HT-29 (cell line): ENCODE results near the gene SH3RF3. TPM values are rescaled to one million over a fixed set of nuclear protein-coding genes. Genes with fewer than 3 reads are reported as not detected.

Experiments
- DNase-seq: peaks from one replicate; pipeline ENCODE4 v3.0.0-alpha.2; 2015; ENCODE audit warnings: low spot score
- total RNA-seq: library from RNA; depleted of rRNA; stranded (reverse); fragments of >200 nt; shearing (Covaris generic); gene quantifications from 2 replicates; pipeline ENCODE4 v1.2.3, GENCODE V29; 2014

SH3RF3 gene
- total RNA-seq, 1 experiment from 2014 or later = 0.05 TPM

DNA sequence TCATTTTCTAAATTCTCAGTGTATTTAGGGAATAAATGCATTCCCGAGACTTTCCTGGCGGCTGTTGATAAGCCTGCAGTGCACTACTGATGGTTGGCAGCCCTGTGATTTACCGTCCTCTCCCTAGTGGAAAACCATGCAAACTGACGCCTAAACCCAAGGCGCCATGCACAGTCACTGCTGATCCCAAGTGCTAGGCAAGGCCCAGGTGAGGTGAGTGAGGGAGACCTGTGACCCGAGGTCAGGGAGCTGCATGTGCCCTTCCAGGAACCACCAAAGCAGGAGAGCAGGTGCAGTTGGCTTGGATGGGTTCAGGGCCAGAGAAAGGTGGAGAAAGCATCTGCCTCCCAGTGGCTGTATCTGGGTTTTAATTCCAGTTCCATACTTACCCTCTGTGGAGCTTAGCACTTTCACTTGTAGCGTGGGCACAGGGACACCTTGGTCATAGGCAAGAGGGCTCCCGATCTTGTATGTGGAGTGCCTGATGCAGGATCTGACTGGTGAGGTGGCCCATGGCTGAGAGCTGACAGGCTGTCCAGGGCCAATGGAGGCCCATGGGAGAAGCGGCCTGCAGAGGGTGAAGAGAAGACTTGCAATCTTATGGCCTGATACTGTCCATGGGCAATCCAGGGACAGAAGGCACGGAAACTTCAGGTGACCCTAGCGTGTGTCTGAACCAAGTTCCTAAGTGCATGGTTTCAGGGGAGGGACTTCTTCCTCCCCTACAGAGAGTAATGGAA is 131.3 kb downstream of the SH3RF3 start:
- no peak for DNase-seq

DNA sequence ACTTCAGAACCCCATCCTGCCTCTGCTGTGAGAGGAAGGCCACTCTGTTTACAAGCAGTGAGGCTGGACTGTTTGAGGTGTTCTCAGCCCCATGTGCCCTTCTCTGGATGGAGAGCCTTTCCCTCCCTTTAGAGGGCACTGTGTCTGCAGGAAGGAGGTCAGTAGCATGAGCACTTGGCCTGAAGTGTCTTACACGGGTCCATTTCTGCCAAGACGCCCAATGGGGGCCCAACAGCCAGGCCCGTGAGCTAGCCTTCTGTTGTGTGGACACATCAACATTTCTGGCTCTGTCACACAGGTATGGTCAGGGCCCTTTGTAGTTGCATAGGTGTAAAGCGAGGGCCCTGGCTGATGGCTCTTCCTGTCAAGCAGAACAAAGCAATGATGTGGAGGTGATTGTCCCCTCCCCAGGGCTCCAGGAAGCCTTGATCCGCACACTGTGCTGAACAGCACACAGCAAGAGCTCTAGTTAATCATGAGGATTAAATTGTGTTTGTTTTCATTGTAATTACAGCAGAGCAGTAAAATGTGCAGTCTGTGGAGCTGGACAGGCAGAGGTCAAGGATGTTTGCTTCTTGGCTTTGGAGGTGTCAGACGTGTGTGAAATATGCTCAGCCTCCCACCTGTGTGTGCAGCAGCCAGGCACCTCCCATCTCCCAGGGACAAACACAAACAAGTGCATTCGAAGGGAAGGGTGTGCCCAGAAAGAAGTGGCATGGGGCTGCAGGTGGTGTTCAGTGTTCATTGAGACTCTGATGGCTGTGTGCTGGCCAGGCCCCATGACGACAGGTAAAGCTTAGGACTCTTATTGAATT is 132.1 kb downstream of the SH3RF3 start:
- peak; percentile 4 for DNase-seq

DNA sequence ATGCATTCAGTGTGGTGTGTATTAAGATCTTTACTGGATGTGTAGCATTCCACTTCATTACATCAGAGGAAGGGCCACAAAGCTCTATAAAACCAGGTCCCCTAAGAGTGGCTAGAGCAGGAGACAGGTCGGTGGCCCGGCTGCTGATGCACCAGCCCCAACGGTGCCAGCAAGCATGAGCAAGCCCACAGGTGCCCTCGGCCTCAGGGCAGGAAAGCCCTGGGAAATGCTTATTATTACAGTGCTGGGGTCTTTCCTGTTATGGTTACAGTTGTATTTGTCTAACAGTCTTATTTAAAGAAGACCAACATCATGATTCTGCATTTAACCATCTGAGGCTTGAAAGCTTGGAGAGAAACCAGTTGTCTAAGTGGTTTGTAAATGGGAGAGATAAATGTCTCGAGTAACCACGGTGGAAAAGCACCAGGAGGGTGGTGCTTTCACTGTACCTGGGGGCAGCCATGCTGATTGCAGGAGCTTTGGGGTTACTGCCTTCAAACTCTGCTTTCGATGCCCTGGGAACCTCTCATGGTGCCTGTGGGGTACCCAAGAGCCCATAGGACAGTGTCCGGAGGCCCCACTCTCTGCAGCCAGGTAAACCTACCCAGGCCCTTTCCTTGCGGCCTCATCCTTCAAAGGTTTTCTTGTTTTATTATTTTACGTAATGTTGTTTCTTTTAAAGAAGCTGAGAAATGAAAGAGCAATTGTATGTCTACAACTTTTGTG is 133.1 kb downstream of the SH3RF3 start:
- no peak for DNase-seq

DNA sequence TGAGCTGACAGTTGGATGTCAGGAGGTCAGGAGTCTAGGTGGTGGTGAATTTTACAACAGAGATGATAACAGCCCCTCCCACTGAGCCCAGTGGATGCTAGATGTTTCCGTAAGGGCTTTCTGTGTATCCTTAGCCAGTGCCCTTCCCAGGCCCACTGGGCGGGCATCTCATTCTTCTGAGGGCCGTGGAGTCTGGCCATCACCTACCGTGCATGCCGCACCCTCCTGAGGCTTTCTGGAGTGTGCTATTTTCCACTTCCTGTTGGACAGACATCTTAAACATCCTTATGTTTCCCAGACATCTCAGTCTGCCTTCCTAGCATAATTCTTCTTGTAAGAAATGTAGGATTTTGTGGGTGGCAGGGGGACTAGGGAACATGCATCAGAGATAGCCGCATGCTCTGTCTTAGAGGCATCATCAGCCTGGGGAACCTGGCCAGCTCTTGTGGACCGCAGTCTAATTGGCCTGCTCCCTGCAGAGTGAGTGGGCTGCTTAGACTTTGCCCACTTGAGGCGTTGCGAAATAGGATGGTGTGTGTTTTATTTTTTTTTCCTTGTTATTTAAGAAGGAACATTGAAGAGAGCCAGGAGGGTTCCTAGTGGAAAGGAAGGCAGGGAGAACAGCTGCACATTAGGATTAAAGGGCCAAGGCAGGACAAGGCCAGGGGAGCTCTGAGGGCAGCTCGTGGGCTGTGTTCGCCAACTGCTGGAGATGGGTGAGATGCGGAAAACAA is 135.8 kb downstream of the SH3RF3 start:
- DNase-seq = no peak

DNA sequence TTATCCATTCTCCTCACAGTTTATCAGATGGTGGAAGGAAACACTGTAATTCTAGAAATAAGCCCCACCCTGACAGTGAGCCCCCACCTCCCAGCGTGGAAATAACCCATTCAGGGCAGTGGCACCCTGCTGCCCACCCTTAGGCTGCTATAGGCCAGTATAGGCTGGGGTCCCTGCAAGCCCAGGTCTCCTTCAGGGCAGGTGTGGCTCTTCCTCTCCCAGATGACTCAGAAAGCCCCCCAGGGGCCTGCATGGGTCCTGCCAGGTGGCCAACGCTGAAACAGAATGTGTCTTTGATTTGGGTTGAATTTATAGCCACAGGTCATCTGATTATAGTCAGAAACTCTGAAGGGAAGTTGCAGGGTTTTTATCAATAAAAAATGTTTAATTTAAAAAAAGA is 136.4 kb downstream of the SH3RF3 start:
- no peak for DNase-seq

DNA sequence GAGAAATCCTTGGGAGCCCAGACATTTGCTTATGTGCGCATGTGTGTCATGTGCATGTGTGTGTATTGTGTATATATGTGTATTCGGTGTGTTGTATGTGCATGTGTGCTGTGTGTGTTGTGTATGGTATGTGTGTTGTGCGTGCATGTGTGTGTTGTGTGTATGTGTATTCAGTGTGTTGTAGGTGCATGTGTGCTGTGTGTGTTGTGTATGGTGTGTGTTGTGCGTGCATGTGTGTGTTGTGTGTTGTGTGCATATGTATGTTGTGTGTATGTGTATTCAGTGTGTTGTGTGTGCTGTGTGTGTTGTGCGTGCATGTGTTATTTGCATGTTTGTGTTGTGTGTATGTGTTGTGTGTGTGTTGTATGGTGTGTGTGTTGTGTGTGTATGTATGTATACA is 136.9 kb downstream of the SH3RF3 start:
- no peak for DNase-seq

DNA sequence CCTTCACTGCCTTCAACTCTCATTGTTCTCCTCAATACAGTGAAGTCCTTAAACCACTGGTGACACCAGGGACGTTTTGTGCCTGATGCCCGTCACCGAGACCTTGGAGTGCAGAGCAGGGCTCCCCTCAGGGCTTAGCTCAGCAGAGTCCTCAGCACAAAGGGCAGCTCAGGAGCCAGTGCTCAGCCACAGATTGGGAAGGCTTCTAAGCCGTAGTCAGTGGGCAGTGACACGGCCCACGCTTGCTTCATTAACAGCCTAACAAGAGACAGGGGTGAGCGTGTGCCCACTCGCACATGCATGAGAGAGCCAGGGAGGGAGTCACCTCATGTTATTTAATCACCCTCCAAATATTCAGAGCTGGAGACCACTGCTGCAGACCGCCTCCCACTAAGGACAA is 137.5 kb downstream of the SH3RF3 start:
- DNase-seq = no peak

DNA sequence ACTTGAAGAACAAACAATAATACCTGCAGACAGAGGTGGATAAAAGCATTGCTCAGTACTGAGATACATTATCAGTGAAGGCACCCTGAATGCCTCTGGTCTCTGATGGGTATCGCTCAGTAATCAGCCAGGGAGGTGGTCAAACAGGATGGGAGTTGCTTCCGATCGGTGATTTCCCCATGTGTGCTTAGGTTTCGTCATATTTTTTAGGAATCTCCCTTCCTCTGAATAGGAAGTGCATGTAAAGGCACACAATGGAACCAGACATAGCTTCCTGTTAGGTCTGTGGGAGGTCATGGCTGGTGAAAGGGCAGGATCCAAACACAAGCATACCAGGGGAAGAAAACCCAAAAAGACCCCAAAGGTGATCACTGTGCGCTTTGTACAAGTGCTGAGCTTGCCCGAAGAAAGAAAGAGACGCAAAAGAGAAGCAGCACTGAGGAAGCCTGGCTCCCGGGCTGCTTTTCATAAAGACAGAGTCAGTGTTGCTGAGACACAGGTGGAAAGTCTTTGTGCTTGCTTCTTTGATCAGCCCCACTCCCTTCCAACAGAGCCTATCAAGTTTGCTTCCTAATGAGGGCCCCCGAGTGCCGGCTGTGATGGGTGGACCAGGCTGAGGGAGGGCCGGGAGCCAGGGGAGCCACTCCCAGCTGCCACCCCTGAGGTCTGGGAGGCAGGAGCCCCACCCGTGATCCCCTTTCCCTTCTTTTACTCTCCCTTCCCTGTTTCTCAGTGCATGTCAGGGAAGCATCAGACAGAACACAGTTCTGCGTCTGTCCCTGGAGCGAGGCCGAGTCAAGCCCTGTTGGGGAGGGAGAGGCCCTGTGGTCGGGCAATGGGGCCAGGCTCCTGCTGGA is 138.2 kb downstream of the SH3RF3 start:
- no peak for DNase-seq

DNA sequence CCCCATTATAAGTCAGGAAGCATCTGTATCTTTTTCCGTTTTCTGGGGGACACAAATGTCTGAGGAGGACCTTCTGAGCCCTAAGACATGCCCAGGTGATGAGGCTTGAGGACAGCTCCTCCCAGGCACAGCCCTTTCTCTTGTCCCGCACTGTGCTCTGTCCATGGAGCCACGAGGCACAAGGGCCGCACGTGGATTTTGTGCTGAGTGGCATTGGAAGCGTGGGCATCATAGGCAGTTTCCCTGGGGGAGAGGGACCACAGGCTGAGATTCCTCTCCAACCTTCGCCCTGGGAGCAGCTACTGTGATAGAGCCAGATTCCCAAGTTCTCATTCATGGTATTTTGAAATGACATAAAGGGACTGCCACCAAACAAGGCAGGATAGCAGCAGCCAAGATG is 139.9 kb downstream of the SH3RF3 start:
- no peak for DNase-seq

DNA sequence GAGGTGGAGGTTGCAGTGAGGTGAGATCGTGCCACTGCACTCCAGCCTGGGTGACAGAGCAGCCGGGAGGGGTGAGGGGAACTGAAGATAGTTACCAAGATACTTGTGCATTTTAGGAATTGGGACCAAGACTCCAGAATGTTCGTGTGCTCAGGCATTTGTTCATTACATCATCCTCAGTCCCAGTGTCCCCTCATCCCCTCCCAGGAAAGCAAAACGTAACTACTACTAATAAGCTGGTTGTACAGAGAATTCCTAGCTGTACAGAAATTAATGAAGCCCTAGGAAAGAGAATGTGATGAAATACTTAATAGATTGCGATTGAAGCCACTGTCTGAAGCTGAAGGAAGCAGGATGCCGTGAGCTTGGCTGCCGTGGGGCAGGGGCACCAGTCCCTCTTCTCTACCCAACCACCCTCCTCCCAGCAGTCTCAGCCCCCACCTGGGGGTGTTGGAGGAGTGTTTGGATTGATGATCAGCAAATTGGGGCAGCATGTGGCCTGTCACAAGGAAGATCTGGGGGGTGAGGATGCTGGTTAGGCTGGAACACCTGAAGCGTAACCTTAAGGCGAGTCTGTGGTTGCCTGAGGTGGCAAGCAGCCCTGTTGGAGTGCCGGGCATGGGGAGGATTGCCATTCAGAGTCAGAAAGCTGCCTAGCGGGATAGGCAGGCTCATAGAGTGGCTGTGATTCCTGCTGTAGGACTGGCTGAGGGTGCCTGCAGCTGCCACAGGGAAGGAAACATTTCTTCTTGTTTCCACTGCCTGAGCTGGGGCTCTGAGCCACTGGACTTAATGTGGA is 140.9 kb downstream of the SH3RF3 start:
- no peak for DNase-seq

DNA sequence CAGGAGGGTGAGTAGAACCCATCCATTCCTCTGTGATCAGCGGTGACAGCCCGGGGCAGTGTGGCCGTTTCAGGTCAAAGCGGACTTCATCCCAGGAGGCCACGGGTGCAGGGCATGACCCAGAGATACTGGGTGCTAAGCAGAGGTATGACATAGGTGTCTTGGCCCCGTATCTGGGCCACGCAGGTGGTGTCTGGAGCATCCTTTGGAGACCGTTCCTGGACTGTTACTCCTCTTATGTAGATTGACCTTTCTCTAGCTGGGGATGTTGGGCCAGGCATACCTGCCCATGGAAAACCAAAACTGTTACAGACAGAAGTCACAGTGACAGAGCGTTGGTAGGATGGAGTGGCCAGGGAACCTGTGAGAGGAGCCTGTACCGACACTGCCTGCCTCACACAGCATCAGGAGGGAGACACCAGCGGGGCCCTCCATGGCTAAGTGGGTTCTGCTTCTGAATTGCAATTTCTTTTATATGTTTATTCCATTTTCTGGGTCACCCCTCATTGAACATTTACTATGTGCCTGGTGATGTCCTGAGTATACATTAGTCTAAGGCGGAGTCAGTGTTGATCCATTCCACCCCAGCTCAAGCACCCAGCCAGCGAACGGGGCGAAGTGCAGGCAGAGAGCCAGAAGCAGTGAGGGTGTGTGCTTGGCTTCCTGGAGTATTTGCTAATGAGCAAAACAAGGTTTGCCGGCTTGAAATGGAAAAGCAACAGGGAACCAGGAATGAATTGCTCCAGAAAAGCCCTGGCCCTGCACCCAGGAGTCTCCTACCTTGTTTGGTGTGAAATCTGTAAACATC is 141.7 kb downstream of the SH3RF3 start:
- DNase-seq = peak; percentile 17

DNA sequence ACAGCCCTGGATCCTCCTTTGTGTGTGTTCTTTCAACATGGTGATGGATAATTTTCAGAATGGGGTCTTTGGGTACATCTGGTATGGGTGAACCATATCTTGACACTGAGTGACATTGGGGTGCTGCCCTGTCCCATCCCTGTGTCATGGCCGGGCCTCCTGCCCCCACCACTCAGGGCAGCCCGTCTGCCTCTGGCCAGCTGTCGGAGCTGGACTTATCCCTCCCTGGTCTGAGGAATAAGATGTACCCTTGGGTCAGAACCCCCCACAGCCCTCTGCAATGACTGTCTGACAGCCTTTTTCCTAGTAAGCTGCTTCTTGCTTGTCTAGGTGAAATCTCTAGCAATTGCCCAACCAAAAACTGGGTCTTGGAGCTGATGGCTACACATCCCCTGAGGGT is 142.9 kb downstream of the SH3RF3 start:
- DNase-seq = no peak

DNA sequence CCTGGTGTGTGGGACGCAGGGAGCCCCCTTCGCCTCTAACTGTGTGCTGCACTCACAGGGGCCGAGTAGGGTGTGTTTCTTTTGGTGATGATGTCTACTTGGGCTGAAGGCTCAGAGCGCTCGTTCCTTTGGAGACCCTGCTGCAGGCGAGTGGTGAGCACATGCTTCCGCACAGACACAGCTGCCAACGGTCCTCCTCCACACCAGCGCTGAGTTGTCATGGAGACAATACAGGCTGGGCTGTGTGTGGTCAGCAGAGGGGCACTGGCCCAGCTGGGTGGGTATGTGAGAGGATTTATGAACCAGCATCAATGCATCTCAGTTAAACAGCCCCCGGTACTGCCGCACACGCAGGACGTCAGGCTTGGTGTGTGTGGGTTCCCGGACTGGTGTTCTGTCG is 143.5 kb downstream of the SH3RF3 start:
- DNase-seq = no peak

DNA sequence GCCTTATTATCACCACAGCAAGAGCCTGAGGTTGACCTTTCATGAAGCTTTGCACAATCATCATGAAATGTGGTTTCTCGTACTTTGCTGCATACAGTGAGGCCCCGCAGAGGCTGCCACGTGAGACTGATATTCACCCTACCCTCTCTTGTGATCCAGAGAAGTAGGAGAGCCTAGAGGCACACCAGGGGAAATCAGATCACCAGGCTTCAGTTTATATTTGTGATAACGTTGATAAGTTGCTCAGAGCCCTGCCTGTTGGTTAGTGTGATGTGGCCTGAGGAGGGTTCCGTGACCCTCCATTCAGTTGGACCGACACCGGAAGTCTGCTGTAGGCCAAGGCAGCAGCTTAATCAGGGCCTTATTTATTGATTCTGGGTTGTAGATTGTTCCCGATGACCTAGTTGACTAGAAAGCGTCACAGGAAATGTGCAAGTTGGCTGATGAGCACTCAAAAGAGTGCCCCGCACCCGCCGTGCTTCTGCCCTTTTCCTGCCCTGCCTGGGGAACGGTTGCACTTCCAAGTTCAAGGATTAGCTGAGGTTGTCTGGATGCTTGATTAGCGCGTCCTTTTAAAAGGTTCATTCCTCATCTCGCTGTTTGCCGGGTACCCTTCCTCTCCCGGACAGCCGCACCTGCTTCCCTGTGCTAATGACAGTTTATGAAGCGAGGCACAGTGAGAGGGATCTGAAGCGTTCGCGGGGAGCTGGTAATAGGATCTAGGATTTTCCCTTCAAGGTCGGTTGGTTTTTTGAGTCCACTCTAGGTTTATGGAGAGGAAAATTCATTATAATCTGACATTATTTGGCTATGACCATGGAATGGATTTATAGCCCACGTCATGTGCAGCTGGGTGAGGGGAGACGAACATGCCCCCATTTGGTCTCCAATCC is 146.4 kb downstream of the SH3RF3 start:
- no peak for DNase-seq

DNA sequence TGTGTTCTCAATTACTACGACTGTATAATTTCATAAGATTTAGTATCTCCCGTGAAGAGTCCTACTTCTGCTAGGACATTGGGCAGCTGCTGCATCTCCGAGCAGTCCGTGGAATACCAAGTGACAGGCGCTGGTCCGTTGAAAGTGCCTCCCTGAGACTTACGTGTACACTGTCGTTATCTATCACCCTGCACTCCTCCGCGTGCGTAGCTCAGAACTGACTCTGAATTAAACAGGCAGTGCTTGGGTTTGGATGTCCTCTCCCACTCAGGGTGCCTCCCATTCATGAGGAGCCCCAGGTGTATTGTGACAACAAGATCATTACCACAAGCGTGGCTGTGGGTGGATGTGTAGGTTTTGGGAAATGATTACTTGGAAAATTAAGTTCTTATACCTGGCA is 148.4 kb downstream of the SH3RF3 start:
- DNase-seq = no peak

DNA sequence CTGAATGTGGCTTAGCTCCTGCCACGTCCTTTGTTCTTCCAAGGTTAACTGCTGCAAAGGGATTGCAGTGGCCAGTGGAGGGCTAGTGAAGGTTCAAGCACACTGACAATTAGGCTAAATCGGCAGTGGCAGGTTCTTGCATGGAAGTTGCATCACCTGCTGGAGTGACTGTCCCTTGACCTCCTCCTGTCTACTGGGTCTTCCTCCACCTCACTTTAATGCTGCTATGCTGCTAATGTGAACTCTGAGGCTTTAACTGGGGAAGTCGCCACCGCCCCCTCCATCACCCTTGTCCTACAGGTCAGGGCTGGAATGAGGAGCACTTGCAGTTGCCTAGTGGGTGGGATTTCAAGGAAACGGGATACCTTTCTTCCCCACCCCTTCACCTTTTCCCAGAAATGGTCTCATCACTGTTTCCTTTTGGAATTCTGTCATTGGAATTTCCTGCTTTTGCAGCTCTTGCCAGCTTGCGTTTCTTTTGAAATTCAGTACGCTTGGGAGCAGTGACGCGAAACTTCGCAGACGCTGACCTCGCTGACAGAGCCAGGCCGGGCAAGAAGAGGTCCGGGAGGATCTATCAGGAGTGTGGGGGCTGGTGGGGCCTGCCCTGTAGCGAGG is 150.3 kb downstream of the SH3RF3 start:
- no peak for DNase-seq

DNA sequence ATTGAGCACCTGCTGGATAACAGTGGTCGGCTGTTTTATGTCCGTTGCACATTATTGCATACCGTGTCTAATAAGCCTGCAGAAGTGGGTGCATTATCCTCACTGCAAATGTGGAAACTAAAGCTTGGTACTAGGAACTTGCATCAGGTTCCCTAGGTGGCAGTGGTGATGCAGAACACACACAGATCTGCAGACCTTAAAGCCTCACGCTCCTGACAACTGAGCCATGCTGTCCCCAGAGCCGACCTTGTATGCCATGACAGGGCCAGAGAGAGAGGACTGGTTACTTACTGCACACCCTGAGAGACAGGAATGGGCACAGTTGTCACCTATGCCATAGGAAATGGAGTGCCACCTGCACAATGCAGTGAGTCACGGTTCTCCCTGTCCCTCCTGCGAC is 151.8 kb downstream of the SH3RF3 start:
- DNase-seq = peak; percentile 17

DNA sequence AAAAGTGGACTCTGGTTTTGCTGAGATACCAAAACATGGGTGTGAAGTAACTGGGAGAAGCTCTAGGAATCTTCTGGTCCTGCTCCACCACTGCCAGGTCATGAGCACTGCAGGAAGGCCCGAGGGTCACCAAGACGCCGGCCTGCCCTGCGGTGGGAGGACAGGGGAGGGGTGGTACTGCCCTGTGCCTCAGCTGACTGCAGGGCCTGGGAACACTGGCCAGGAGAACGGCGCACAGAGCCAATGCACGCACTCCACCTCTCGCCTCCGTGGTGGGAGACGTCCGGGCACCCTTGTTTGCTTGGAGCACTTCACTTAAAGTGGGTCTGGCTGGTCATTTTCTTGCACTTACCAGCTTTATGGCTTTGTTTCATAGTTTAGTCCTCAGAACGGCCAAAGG is 153.4 kb downstream of the SH3RF3 start:
- DNase-seq = no peak
